Measurements from ENCODE around the gene NDUFS1. TPM values are rescaled to one million over a fixed set of nuclear protein-coding genes. Genes with fewer than 3 reads are reported as not detected.

Gene NDUFS1
- total and polyA plus RNA-seq, 12 donors = 53.8 to 670 (median 550) TPM

GRCh38 chr2:206084439-206084869 is 74.8 kb downstream of the NDUFS1 start:
- Histone ChIP-seq H3K4me1 (peaks cover 0 to 42% (median 27%) of the 10 kb centered on the region in 9 donors), H3K27me3 (no peaks in the 10 kb centered on the region), H3K36me3 (peaks cover 0 to 3% (median 0%) of the 10 kb centered on the region in 9 donors), H3K9me3 (no peaks in the 10 kb centered on the region), H3K4me3 (peak overlapping the region; percentile 85 to 97 (median 92)), H3K27ac (peak overlapping the region; percentile 96 to 99 (median 98))
- WGBS, 2 donors = 0% methylated on average over 10 of the region's 10 CpGs
- DNase-seq (peak; percentile 33 to 84), ATAC-seq (peak; percentile 48 to 88 (median 72))
- no peak for TF ChIP-seq CTCF (IDR thresholded peaks at IDR 0.05)
- intact Hi-C loops (cut with DNase I) = loop anchor here in 1 of 10 donors (10.0 kb wide), 1 partner anchor 70 kb away; the partner anchor contains the start of genes EEF1B2 and NDUFS1

GRCh38 chr2:206083602-206084438 is 75.4 kb downstream of the NDUFS1 start:
- TF ChIP-seq CTCF (IDR thresholded peaks at IDR 0.05) = no peak
- H3K27ac ChIP-seq = peak overlapping the region; percentile 96 to 99 (median 98)
- no peaks in the 10 kb centered on the region for H3K9me3 ChIP-seq
- no peaks in the 10 kb centered on the region for H3K27me3 ChIP-seq
- peak overlapping the region; percentile 85 to 97 (median 92) for H3K4me3 ChIP-seq
- ATAC-seq (no peak), DNase-seq (no peak)
- intact Hi-C loops (cut with DNase I) = loop anchor here in 1 of 10 donors (10.0 kb wide), 1 partner anchor 71 kb away; the partner anchor contains the start of genes EEF1B2 and NDUFS1
- WGBS, 2 donors = 12 to 13% methylated on average over 14 of the region's 14 CpGs
- no peaks in the 10 kb centered on the region for H3K36me3 ChIP-seq
- peaks cover 0 to 42% (median 28%) of the 10 kb centered on the region in 9 donors for H3K4me1 ChIP-seq

- intact Hi-C loops (cut with DNase I) = loop anchor here in 1 of 10 donors (10.0 kb wide), 1 partner anchor 72 kb away; the partner anchor contains the start of genes EEF1B2 and NDUFS1
- no peak overlapping the region for H3K4me3 ChIP-seq
- 98 to 100% methylated on average over 4 of the region's 4 CpGs for WGBS, 2 donors
Measured at GRCh38 chr2:206082298-206082843, 76.9 kb downstream of the NDUFS1 start.

More at GRCh38 chr2:206082298-206082843, 76.9 kb downstream of the NDUFS1 start:
- H3K4me1 ChIP-seq = peaks cover 0 to 34% (median 18%) of the 10 kb centered on the region in 9 donors
- no peak for DNase-seq
- ATAC-seq = no peak
- H3K9me3 ChIP-seq = no peaks in the 10 kb centered on the region
- no peak for TF ChIP-seq CTCF (IDR thresholded peaks at IDR 0.05)
- peak overlapping the region in 1 of 10 donors; percentile 24 for H3K27ac ChIP-seq
- H3K36me3 ChIP-seq = no peaks in the 10 kb centered on the region
- no peaks in the 10 kb centered on the region for H3K27me3 ChIP-seq

All from heart right ventricle (tissue), 16 donors.